DOHH2 (cell line): Measurements from ENCODE around the gene TULP3.

Experiments
- H3F3A ChIP-seq: fragments of 200-600 bp; sonication (generic), shearing (Covaris generic); 2 replicates; pipeline ENCODE4 v1.6.0; 2016; ENCODE audit warnings: antibody characterized with exemption, mild to moderate bottlenecking; ENCODE audit not compliant: control insufficient read depth, insufficient read depth
- H3K27ac ChIP-seq: fragments of 200-600 bp; sonication (generic); 2 replicates; pipeline ENCODE4 v1.5.1; 2014; ENCODE audit warnings: low read depth, mild to moderate bottlenecking, low read length, moderate library complexity
- H3K27me3 ChIP-seq: fragments of 200-600 bp; sonication (generic); 2 replicates; pipeline ENCODE4 v1.6.1; 2014; ENCODE audit warnings: mild to moderate bottlenecking, low read length, mixed read lengths; ENCODE audit not compliant: control insufficient read depth
- H3K36me3 ChIP-seq: fragments of 200-600 bp; sonication (generic); 2 replicates; pipeline ENCODE4 v1.6.1; 2014; ENCODE audit warnings: mild to moderate bottlenecking, low read length, moderate library complexity, mixed read lengths; ENCODE audit not compliant: control insufficient read depth
- H3K4me1 ChIP-seq: fragments of 200-600 bp; sonication (generic); 2 replicates; pipeline ENCODE4 v1.6.1; 2014; ENCODE audit warnings: mild to moderate bottlenecking, low read length, mixed read lengths; ENCODE audit not compliant: control insufficient read depth
- H3K4me2 ChIP-seq: fragments of 200-600 bp; sonication (generic); 2 replicates; pipeline ENCODE4 v1.6.0; 2014; ENCODE audit warnings: mild to moderate bottlenecking, low read length, moderate library complexity
- H3K4me3 ChIP-seq: fragments of 200-600 bp; sonication (generic); 2 replicates; pipeline ENCODE4 v1.5.1; 2014; ENCODE audit warnings: mild to moderate bottlenecking, low read length, mixed read lengths
- H3K79me2 ChIP-seq: fragments of 200-600 bp; sonication (generic); 2 replicates; pipeline ENCODE4 v1.6.1; 2014; ENCODE audit warnings: mild to moderate bottlenecking, low read length, mixed read lengths; ENCODE audit not compliant: control insufficient read depth
- H3K9me2 ChIP-seq: fragments of 200-600 bp; sonication (generic); replicated peaks from 2 replicates; pipeline ENCODE4 v1.6.1; 2014; ENCODE audit warnings: mild to moderate bottlenecking, low read length, mixed read lengths; ENCODE audit not compliant: control insufficient read depth
- H3K9me3 ChIP-seq: fragments of 200-600 bp; sonication (generic); 2 replicates; pipeline ENCODE4 v1.6.1; 2014; ENCODE audit warnings: antibody characterized with exemption, low read length, mixed read lengths; ENCODE audit not compliant: control insufficient read depth, insufficient read depth
- H4K20me1 ChIP-seq: fragments of 200-600 bp; sonication (generic); 2 replicates; pipeline ENCODE4 v1.6.0; 2014; ENCODE audit warnings: low read depth, mild to moderate bottlenecking, antibody characterized with exemption, low read length, moderate library complexity; ENCODE audit not compliant: control insufficient read depth, insufficient read depth
- EZH2phosphoT487 ChIP-seq: fragments of 200-600 bp; sonication (generic); IDR thresholded peaks from 2 replicates; pipeline ENCODE4 v1.6.1; 2017; ENCODE audit warnings: borderline replicate concordance, mild to moderate bottlenecking, antibody characterized with exemption, low read length, moderate library complexity, mixed read lengths
- TF ChIP-seq, protein P1 (sequence below): fragments of 200-600 bp; sonication (generic); IDR thresholded peaks from one replicate; pipeline ENCODE4 v1.5.1; 2014; ENCODE audit warnings: antibody characterized with exemption, mild to moderate bottlenecking, low read depth, low read length; ENCODE audit not compliant: poor library complexity, severe bottlenecking

TULP3 gene

GRCh38 chr12:2853626-2854025 is 37.1 kb upstream of the TULP3 start:
- H3K27ac ChIP-seq: no peak overlapping the region
- H3K4me1 ChIP-seq: no peaks in the 10 kb centered on the region
- peaks cover 13% of the 10 kb centered on the region for H3K36me3 ChIP-seq

DNA sequence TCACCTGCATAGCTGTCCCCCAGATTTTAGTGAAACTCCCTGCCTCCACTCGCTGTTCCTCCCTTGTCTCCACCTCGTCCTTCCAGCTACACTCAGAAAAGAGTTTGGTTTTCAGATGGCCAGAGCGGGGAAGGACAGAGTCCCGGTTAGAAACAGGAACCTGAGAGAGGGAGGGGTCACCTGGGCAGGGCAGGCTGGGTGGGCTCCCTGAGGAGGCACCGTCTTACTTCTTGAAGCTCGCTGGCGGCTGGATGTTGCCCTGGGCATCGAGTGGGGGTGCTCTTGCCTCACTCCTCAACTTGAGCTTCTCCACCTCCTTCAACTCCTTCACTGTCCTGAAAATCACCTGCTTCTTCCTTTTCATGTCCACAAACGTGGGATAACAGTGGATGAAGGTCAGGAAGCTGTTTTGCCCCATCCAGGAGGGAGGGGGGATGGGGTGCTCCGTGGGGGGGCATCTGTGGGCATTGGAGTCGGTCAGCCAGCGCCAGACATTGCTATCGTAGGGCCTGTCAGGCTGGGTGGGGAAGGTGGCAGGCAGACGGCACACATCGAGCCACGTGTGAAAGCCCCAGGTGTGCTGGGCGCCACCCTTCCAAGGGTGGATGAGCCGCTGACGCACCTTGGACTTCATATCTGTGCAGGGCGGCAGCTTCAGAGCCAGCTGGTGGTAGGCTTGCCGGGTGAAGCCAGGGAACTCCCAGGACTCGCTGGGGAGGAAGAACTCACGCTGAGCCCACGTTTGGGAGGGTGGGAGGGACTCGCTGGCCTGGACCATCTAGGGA is 35.8 kb upstream of the TULP3 start:
- Histone ChIP-seq H3K9me2 (no peaks in the 10 kb centered on the region), H4K20me1 (peaks cover 6% of the 10 kb centered on the region; the same call in 1 of the 2 replicates), H3K4me1 (no peaks in the 10 kb centered on the region), H3K27ac (no peak overlapping the region), H3K4me3 (no peak overlapping the region), H3K79me2 (no peaks in the 10 kb centered on the region), H3F3A (peaks cover 5% of the 10 kb centered on the region; the same call in 1 of the 2 replicates), H3K27me3 (no peaks in the 10 kb centered on the region), H3K9me3 (no peaks in the 10 kb centered on the region), H3K4me2 (no peak overlapping the region), H3K36me3 (peaks cover 25% of the 10 kb centered on the region)
- TF ChIP-seq, protein P1, sequence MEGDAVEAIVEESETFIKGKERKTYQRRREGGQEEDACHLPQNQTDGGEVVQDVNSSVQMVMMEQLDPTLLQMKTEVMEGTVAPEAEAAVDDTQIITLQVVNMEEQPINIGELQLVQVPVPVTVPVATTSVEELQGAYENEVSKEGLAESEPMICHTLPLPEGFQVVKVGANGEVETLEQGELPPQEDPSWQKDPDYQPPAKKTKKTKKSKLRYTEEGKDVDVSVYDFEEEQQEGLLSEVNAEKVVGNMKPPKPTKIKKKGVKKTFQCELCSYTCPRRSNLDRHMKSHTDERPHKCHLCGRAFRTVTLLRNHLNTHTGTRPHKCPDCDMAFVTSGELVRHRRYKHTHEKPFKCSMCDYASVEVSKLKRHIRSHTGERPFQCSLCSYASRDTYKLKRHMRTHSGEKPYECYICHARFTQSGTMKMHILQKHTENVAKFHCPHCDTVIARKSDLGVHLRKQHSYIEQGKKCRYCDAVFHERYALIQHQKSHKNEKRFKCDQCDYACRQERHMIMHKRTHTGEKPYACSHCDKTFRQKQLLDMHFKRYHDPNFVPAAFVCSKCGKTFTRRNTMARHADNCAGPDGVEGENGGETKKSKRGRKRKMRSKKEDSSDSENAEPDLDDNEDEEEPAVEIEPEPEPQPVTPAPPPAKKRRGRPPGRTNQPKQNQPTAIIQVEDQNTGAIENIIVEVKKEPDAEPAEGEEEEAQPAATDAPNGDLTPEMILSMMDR: no peak
- TF ChIP-seq EZH2phosphoT487: no peak

More at GRCh38 chr12:2853626-2854025, 37.1 kb upstream of the TULP3 start:
- no peak for TF ChIP-seq EZH2phosphoT487
- TF ChIP-seq, protein P1: peak; percentile 70
- Histone ChIP-seq H3K4me2 (no peak overlapping the region), H3F3A (peaks cover 5% of the 10 kb centered on the region; the same call in 1 of the 2 replicates), H3K9me2 (no peaks in the 10 kb centered on the region), H3K9me3 (no peaks in the 10 kb centered on the region), H4K20me1 (0 out of 2 replicates have a peak, but pooled peaks cover 3% of the 10 kb centered on the region), H3K79me2 (no peaks in the 10 kb centered on the region), H3K4me3 (no peak overlapping the region), H3K27me3 (no peaks in the 10 kb centered on the region)

GRCh38 chr12:2855546-2855945 is 35.1 kb upstream of the TULP3 start:
- H3K79me2 ChIP-seq: no peaks in the 10 kb centered on the region
- no peaks in the 10 kb centered on the region for H3K9me2 ChIP-seq
- no peak overlapping the region for H3K4me2 ChIP-seq
- H3F3A ChIP-seq: peaks cover 7% of the 10 kb centered on the region; the same call in 1 of the 2 replicates
- peaks cover 6% of the 10 kb centered on the region; the same call in 1 of the 2 replicates for H4K20me1 ChIP-seq
- TF ChIP-seq, protein P1: no peak
- TF ChIP-seq EZH2phosphoT487: no peak
- H3K27ac ChIP-seq: no peak overlapping the region
- no peaks in the 10 kb centered on the region for H3K4me1 ChIP-seq
- H3K4me3 ChIP-seq: no peak overlapping the region
- peaks cover 30% of the 10 kb centered on the region for H3K36me3 ChIP-seq
- H3K9me3 ChIP-seq: no peaks in the 10 kb centered on the region
- H3K27me3 ChIP-seq: no peaks in the 10 kb centered on the region
